Measurements from ENCODE around the gene ANKFY1.

Gene ANKFY1

GRCh38 chr17:4263282-4264215 lies at the start of gene ANKFY1:
Gene ANKFY1 (minus strand): TSS chr17:4263979. CDS start chr17:4263941, 38 bp downstream.
- peak; percentile 65 for DNase-seq

- no peak for DNase-seq
Observed at GRCh38 chr17:4310354-4311060, 46.7 kb upstream of the ANKFY1 start.

GRCh38 chr17:4309897-4310296 lies 46.1 kb upstream of the ANKFY1 start:
- no peak for DNase-seq

GRCh38 chr17:4307179-4307930 lies 43.6 kb upstream of the ANKFY1 start:
- no peak for DNase-seq

GRCh38 chr17:4305224-4305623 lies 41.4 kb upstream of the ANKFY1 start:
- DNase-seq: no peak

- no peak for DNase-seq
Observed at GRCh38 chr17:4304417-4305027, 40.7 kb upstream of the ANKFY1 start.

- no peak for DNase-seq
Observed at GRCh38 chr17:4301066-4301465, 37.3 kb upstream of the ANKFY1 start.

GRCh38 chr17:4297351-4297750 lies 33.6 kb upstream of the ANKFY1 start:
- DNase-seq: no peak

GRCh38 chr17:4295686-4296085 lies 31.9 kb upstream of the ANKFY1 start:
- DNase-seq: no peak

GRCh38 chr17:4293572-4293971 lies 29.8 kb upstream of the ANKFY1 start:
- DNase-seq: no peak

GRCh38 chr17:4287710-4288109 lies 23.9 kb upstream of the ANKFY1 start:
- no peak for DNase-seq

GRCh38 chr17:4276514-4276913 lies 12.7 kb upstream of the ANKFY1 start:
- no peak for DNase-seq

- DNase-seq: no peak
Observed at GRCh38 chr17:4272972-4273368, 9.2 kb upstream of the ANKFY1 start.

GRCh38 chr17:4272213-4272971 lies 8.6 kb upstream of the ANKFY1 start:
- no peak for DNase-seq

- DNase-seq: no peak
Observed at GRCh38 chr17:4270736-4271135, 7.0 kb upstream of the ANKFY1 start.

GRCh38 chr17:4269915-4270314 lies 6.1 kb upstream of the ANKFY1 start:
- DNase-seq: no peak

GRCh38 chr17:4267402-4267801 lies 3.6 kb upstream of the ANKFY1 start:
- no peak for DNase-seq

GRCh38 chr17:4266550-4266949 lies 2.8 kb upstream of the ANKFY1 start:
- DNase-seq: no peak

- DNase-seq: no peak
Observed at GRCh38 chr17:4262703-4263102, 1.1 kb downstream of the ANKFY1 start.

GRCh38 chr17:4261452-4261851 lies 2.3 kb downstream of the ANKFY1 start:
- no peak for DNase-seq

- no peak for DNase-seq
Observed at GRCh38 chr17:4258867-4259266, 4.9 kb downstream of the ANKFY1 start.

GRCh38 chr17:4256952-4257351 lies 6.8 kb downstream of the ANKFY1 start:
- no peak for DNase-seq
